ENCODE measurements around the gene RASAL2. TPM values are rescaled to one million over a fixed set of nuclear protein-coding genes. Genes with fewer than 3 reads are reported as not detected.

The RASAL2 gene
- total RNA-seq, 3 donors from 2014 or later: 28.5 to 41.0 (median 40.5) TPM

GRCh38 chr1:178122283-178122682, 28.4 kb downstream of the RASAL2 start:
- no peak overlapping the region for H3K27ac ChIP-seq
- no peaks in the 10 kb centered on the region for H3K36me3 ChIP-seq
- intact Hi-C loops (cut with DNase I; ENCODE audit: low total_unique reads): no loop called here
- H3K4me3 ChIP-seq: no peak overlapping the region
- no peaks in the 10 kb centered on the region for H3K27me3 ChIP-seq
- H3K4me1 ChIP-seq: no peaks in the 10 kb centered on the region
- TF ChIP-seq CTCF (IDR thresholded peaks at IDR 0.05) (no peak), POLR2AphosphoS5 (IDR thresholded peaks at IDR 0.05) (no peak), POLR2A (IDR thresholded peaks at IDR 0.05) (no peak)
- no peak for DNase-seq (ENCODE audit: low spot score in 2 of 2)
- peaks cover 0 to 5% of the 10 kb centered on the region in 2 donors for H3K9me3 ChIP-seq

- no peak overlapping the region for H3K4me3 ChIP-seq
- no peak for DNase-seq (ENCODE audit: low spot score in 2 of 2)
- H3K4me1 ChIP-seq: no peaks in the 10 kb centered on the region
- H3K27me3 ChIP-seq: no peaks in the 10 kb centered on the region
- TF ChIP-seq POLR2A (IDR thresholded peaks at IDR 0.05) (no peak), CTCF (IDR thresholded peaks at IDR 0.05) (no peak), POLR2AphosphoS5 (IDR thresholded peaks at IDR 0.05) (no peak)
- peaks cover 0 to 5% of the 10 kb centered on the region in 2 donors for H3K9me3 ChIP-seq
- intact Hi-C loops (cut with DNase I; ENCODE audit: low total_unique reads): no loop called here
- H3K27ac ChIP-seq: no peak overlapping the region
- no peaks in the 10 kb centered on the region for H3K36me3 ChIP-seq
These were observed 30.2 kb downstream of the RASAL2 start for GRCh38 chr1:178124115-178124514.

GRCh38 chr1:178126261-178126660, 32.4 kb downstream of the RASAL2 start:
- intact Hi-C loops (cut with DNase I; ENCODE audit: low total_unique reads): no loop called here
- Histone ChIP-seq H3K4me3 (no peak overlapping the region), H3K9me3 (no peaks in the 10 kb centered on the region), H3K36me3 (no peaks in the 10 kb centered on the region), H3K27ac (peak overlapping the region in 1 of 2 donors; percentile 4), H3K4me1 (no peaks in the 10 kb centered on the region), H3K27me3 (no peaks in the 10 kb centered on the region)
- DNase-seq (ENCODE audit: low spot score in 2 of 2): no peak
- TF ChIP-seq CTCF (IDR thresholded peaks at IDR 0.05) (no peak), POLR2AphosphoS5 (IDR thresholded peaks at IDR 0.05) (no peak), POLR2A (IDR thresholded peaks at IDR 0.05) (no peak)

- Histone ChIP-seq H3K4me1 (no peaks in the 10 kb centered on the region), H3K9me3 (no peaks in the 10 kb centered on the region), H3K4me3 (no peak overlapping the region), H3K27ac (peak overlapping the region; percentile 4 to 27), H3K36me3 (no peaks in the 10 kb centered on the region), H3K27me3 (no peaks in the 10 kb centered on the region)
- DNase-seq (ENCODE audit: low spot score in 2 of 2): no peak
- intact Hi-C loops (cut with DNase I; ENCODE audit: low total_unique reads): no loop called here
- TF ChIP-seq POLR2AphosphoS5 (IDR thresholded peaks at IDR 0.05) (no peak), CTCF (IDR thresholded peaks at IDR 0.05) (no peak), POLR2A (IDR thresholded peaks at IDR 0.05) (no peak)
These were observed 32.9 kb downstream of the RASAL2 start for GRCh38 chr1:178126741-178127185.

- Histone ChIP-seq H3K27me3 (no peaks in the 10 kb centered on the region), H3K36me3 (no peaks in the 10 kb centered on the region), H3K9me3 (no peaks in the 10 kb centered on the region), H3K4me3 (no peak overlapping the region), H3K27ac (peak overlapping the region in 1 of 2 donors; percentile 30), H3K4me1 (no peaks in the 10 kb centered on the region)
- intact Hi-C loops (cut with DNase I; ENCODE audit: low total_unique reads): no loop called here
- TF ChIP-seq CTCF (IDR thresholded peaks at IDR 0.05): no peak
- TF ChIP-seq POLR2AphosphoS5 (IDR thresholded peaks at IDR 0.05): no peak
- no peak for TF ChIP-seq POLR2A (IDR thresholded peaks at IDR 0.05)
- DNase-seq (ENCODE audit: low spot score in 2 of 2): no peak
These were observed 33.7 kb downstream of the RASAL2 start for GRCh38 chr1:178127482-178128191.
